C4-2B (cell line): ENCODE measurements around the gene SLAMF6.

Experiments used
- ZFX ChIP-seq: fragments of 450-650 bp; IDR thresholded peaks from 2 replicates; pipeline ENCODE4 v1.6.1; 2017
- TF ChIP-seq, protein P1 (sequence below): fragments of 450-650 bp; conservative IDR thresholded peaks from 2 replicates; pipeline ENCODE4 v1.5.1; 2017; ENCODE audit warnings: mild to moderate bottlenecking

DNA sequence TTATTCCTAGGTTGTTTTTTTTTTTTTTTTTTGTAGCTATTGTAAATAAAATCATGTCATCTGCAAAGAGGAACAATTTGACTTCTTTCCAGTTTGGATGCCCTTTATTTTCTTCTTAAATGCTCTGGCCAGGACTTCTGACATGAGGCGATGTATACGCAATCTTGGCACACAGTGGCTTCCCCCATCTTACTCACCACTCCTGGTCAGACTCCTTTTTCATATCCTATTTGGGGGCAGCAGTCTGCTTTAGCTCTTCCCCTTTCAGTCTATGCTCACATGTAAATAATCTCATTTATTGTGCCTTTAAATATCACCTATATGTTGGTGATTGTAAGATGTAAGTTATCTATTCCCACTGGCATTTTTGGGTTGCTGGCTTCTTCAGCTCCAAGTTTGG is 56.1 kb downstream of the SLAMF6 start:
- TF ChIP-seq, protein P1, sequence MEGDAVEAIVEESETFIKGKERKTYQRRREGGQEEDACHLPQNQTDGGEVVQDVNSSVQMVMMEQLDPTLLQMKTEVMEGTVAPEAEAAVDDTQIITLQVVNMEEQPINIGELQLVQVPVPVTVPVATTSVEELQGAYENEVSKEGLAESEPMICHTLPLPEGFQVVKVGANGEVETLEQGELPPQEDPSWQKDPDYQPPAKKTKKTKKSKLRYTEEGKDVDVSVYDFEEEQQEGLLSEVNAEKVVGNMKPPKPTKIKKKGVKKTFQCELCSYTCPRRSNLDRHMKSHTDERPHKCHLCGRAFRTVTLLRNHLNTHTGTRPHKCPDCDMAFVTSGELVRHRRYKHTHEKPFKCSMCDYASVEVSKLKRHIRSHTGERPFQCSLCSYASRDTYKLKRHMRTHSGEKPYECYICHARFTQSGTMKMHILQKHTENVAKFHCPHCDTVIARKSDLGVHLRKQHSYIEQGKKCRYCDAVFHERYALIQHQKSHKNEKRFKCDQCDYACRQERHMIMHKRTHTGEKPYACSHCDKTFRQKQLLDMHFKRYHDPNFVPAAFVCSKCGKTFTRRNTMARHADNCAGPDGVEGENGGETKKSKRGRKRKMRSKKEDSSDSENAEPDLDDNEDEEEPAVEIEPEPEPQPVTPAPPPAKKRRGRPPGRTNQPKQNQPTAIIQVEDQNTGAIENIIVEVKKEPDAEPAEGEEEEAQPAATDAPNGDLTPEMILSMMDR, result no peak
- TF ChIP-seq ZFX, result no peak
